Brain microvascular endothelial cell (primary cell): Measurements from ENCODE around the gene ERBB4.

Source experiments
- DNase-seq: peaks from one replicate; pipeline ENCODE4 v3.0.0-alpha.2; 2020
- H3K27ac ChIP-seq: fragments of 250-450 bp; sonication (Bioruptor Pico); 2 replicates; pipeline ENCODE4 v1.5.1; 2020; ENCODE audit warnings: mild to moderate bottlenecking, moderate library complexity
- H3K27me3 ChIP-seq: fragments of 250-450 bp; sonication (Bioruptor Pico); replicated peaks from 2 replicates; pipeline ENCODE4 v1.5.1; 2020; ENCODE audit warnings: mild to moderate bottlenecking
- H3K36me3 ChIP-seq: fragments of 250-450 bp; sonication (Bioruptor Pico); replicated peaks from 2 replicates; pipeline ENCODE4 v1.5.1; 2020; ENCODE audit warnings: mild to moderate bottlenecking
- H3K4me3 ChIP-seq: 2 replicates; pipeline ENCODE4 v1.5.1; 2011; ENCODE audit warnings: low read depth, mild to moderate bottlenecking, control low read depth, low read length, moderate library complexity
- in situ Hi-C: cut with HindIII; loops from 2 replicates; pipeline ENCODE4 v1.10.0; 2017; ENCODE audit warnings: low sequenced_read_pairs, low pct_ligation_motif_present
- TF ChIP-seq, protein P1 (sequence below): IDR thresholded peaks from 2 replicates; pipeline ENCODE4 v1.5.1; 2011; ENCODE audit warnings: low read depth, mild to moderate bottlenecking, moderate library complexity, low read length, control low read depth, inconsistent platforms; ENCODE audit errors: missing control alignments

ERBB4 gene

DNA sequence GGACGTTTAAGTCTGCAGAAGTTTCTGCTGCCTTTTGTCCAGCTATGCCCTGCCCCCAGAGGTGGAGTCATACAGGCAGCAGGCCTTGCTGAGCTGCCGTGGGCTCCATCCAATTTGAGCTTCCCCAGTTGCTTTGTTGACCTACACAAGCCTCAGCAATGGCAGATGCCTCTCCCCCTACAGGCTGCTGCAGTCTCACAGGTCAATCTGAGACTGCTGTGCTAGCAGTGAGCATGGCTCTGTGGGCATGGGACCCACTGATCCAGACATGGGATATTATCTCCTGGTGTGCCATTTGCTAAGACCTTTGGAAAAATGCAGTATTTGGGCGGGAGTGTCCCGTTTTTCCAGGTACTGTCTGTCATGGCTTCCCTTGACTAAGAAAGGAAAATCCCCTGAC is 726.0 kb downstream of the ERBB4 start:
- TF ChIP-seq, protein P1, sequence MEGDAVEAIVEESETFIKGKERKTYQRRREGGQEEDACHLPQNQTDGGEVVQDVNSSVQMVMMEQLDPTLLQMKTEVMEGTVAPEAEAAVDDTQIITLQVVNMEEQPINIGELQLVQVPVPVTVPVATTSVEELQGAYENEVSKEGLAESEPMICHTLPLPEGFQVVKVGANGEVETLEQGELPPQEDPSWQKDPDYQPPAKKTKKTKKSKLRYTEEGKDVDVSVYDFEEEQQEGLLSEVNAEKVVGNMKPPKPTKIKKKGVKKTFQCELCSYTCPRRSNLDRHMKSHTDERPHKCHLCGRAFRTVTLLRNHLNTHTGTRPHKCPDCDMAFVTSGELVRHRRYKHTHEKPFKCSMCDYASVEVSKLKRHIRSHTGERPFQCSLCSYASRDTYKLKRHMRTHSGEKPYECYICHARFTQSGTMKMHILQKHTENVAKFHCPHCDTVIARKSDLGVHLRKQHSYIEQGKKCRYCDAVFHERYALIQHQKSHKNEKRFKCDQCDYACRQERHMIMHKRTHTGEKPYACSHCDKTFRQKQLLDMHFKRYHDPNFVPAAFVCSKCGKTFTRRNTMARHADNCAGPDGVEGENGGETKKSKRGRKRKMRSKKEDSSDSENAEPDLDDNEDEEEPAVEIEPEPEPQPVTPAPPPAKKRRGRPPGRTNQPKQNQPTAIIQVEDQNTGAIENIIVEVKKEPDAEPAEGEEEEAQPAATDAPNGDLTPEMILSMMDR, result no peak
- Histone ChIP-seq H3K27me3 (no peaks in the 10 kb centered on the region), H3K27ac (no peak overlapping the region), H3K4me3 (no peak overlapping the region), H3K36me3 (no peaks in the 10 kb centered on the region)
- in situ Hi-C loops, result no loop called here
- DNase-seq, result no peak

DNA sequence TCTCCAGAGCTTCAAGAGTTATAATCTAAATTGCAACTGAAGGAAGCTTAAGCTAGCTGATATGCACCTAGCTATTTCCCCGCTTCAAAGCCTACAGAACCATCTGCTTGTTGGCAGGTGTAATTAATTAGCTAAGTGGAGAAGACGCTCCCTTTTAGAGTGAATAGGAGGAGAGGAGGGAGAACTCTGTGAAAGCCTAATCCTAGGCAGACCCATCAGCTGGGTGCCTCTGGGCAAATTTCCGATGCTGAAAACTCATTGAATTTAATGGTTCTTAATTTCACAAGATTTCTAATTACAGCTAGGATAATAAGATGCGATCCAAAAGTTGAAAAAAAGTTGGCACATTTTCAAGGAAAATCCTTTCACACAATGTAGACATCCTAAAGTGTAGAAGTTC is 735.9 kb downstream of the ERBB4 start:
- no peak for DNase-seq
- Histone ChIP-seq H3K27me3 (no peaks in the 10 kb centered on the region), H3K27ac (no peak overlapping the region), H3K4me3 (no peak overlapping the region), H3K36me3 (no peaks in the 10 kb centered on the region)
- TF ChIP-seq, protein P1, result no peak
- in situ Hi-C loops, result no loop called here

DNA sequence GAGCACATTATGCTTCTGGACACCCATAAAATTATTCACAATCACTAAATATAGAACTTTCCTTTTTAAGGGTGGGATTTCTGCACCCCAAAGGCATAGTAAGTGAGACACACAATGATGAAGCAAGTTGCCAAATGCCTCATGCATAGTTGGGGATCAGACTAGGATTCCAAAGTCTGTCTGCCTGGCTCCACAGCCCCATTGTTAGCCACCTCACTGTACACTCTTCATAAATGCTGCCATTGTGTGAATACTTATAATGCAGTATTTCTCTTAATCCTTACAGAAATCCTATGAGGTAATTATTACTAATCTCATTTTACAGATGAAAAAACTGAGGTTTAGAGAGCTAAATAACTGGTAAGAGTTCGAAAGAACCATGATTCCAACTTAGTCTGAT is 738.6 kb downstream of the ERBB4 start:
- Histone ChIP-seq H3K4me3 (no peak overlapping the region), H3K36me3 (no peaks in the 10 kb centered on the region), H3K27ac (no peak overlapping the region), H3K27me3 (no peaks in the 10 kb centered on the region)
- DNase-seq, result no peak
- TF ChIP-seq, protein P1, result no peak
- in situ Hi-C loops, result no loop called here

DNA sequence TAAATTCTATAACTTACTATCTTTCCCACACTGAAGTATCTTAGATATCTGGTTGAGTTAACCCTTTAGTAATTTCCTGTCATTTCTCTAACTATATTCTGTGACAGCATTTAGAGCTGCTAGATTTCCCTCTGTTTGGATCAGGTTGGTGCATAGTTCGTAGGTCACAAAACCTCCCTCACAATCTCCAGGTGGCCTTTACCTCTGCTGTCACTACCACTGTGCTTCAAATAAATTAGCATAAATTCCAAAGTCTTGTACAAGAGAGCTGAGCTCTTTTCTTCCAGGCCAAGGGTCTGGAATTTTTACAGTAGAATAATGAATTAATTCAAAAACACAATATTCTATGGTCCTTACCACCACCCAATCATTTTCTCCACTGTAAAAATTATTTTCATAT is 739.7 kb downstream of the ERBB4 start:
- in situ Hi-C loops, result no loop called here
- no peak overlapping the region for H3K27ac ChIP-seq

DNA sequence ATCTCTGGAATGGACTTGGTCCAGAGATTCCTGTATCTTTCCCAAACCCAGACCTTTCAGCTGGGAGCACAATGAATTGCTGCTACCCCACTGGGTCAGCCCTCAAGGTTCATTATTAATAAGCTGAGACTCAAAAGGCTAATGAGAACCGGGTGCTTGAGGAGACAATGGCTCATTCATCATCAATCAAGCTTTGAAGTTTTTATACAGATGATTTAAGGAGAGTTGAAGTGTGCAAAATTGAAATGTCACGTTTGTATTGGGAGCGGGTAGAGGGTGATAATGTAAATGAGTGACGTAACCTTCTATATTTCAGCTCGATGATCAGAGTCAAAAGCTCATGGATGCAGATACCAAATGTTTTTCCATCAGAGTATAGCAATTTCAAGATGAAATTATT is 744.9 kb downstream of the ERBB4 start:
- H3K36me3 ChIP-seq, result no peaks in the 10 kb centered on the region
- no peak overlapping the region for H3K27ac ChIP-seq
- in situ Hi-C loops, result no loop called here
- TF ChIP-seq, protein P1, result no peak
- no peaks in the 10 kb centered on the region for H3K27me3 ChIP-seq
- no peak for DNase-seq
- no peak overlapping the region for H3K4me3 ChIP-seq

More for the DNA sequence above, 739.7 kb downstream of the ERBB4 start:
- H3K27me3 ChIP-seq, result no peaks in the 10 kb centered on the region
- no peaks in the 10 kb centered on the region for H3K36me3 ChIP-seq
- no peak overlapping the region for H3K4me3 ChIP-seq
- DNase-seq, result no peak
- TF ChIP-seq, protein P1, result no peak

DNA sequence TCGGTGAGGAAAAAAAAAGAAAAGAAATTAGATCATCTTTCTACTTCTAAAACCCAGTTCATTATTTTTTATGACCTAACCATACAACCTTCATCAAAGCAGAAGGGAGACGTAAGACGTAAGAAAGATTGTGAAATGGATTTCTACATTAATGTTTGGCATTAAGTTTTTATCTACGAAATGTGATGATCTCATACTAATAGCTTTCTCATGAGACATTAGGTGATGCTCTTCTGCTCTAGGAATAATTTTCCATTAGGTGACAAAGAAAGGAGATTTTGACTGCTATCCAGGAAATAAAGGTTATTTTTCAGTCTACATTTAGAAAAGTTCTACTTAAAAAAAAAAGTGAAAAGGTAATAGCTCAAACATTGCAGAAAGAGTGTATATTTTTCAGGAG is 748.6 kb downstream of the ERBB4 start:
- in situ Hi-C loops, result no loop called here
- DNase-seq, result no peak
- Histone ChIP-seq H3K4me3 (no peak overlapping the region), H3K27me3 (no peaks in the 10 kb centered on the region), H3K27ac (no peak overlapping the region), H3K36me3 (no peaks in the 10 kb centered on the region)
- TF ChIP-seq, protein P1, result no peak
